Measurements from ENCODE around the gene PCDHA3. TPM values are rescaled to one million over a fixed set of nuclear protein-coding genes. Genes with fewer than 3 reads are reported as not detected.
"Not testable (repeated sequence)": the region's sequence is repeated elsewhere in the genome, so short reads cannot be mapped to it uniquely, and the experiment has no call there.

PCDHA3 gene
- total RNA-seq, 2 experiments from 2014 or later, result not detected

- not testable (repeated sequence) for H3K27ac Mint-ChIP-seq
These were observed 33.7 kb downstream of the PCDHA3 start for GRCh38 chr5:140834439-140835008.

GRCh38 chr5:140835622-140836510 is 35.0 kb downstream of the PCDHA3 start:
- no peak for DNase-seq
- Mint-ChIP-seq H3K4me1 (no peaks in the 10 kb centered on the region), H3K36me3 (peaks cover 9% of the 10 kb centered on the region), H3K27ac (no peak overlapping the region), H3K27me3 (peaks cover 71% of the 10 kb centered on the region), H3K9me3 (peaks cover 24% of the 10 kb centered on the region), H3K4me3 (no peak overlapping the region)

More at GRCh38 chr5:140834439-140835008, 33.7 kb downstream of the PCDHA3 start:
- Mint-ChIP-seq H3K27me3 (peaks cover 66% of the 10 kb centered on the region), H3K9me3 (peaks cover 17% of the 10 kb centered on the region)
- DNase-seq, H3K4me1 Mint-ChIP-seq, H3K4me3 Mint-ChIP-seq, H3K36me3 Mint-ChIP-seq: not testable (repeated sequence)

- Mint-ChIP-seq H3K27me3 (peaks cover 56% of the 10 kb centered on the region), H3K4me1 (no peaks in the 10 kb centered on the region), H3K36me3 (peaks cover 5% of the 10 kb centered on the region), H3K9me3 (peaks cover 17% of the 10 kb centered on the region), H3K4me3 (no peak within 1 kb of the TSS), H3K27ac (no peak within 1 kb of the TSS)
- no peak for DNase-seq
These were observed 40.4 kb downstream of the PCDHA3 start, which contains the start of gene PCDHA8 for GRCh38 chr5:140840978-140841962. PCDHA8 (plus strand) TSS chr5:140841187; CDS start chr5:140841322, 135 bp downstream.

GRCh38 chr5:140842798-140843733 is 42.2 kb downstream of the PCDHA3 start:
- Mint-ChIP-seq H3K36me3 (peaks cover 8% of the 10 kb centered on the region), H3K27ac (no peak overlapping the region), H3K4me1 (no peaks in the 10 kb centered on the region), H3K4me3 (no peak overlapping the region), H3K9me3 (peaks cover 24% of the 10 kb centered on the region), H3K27me3 (peaks cover 66% of the 10 kb centered on the region)
- DNase-seq, result no peak

- not testable (repeated sequence) for H3K27ac Mint-ChIP-seq, H3K4me1 Mint-ChIP-seq, H3K36me3 Mint-ChIP-seq, DNase-seq, H3K4me3 Mint-ChIP-seq
- Mint-ChIP-seq H3K9me3 (peaks cover 17% of the 10 kb centered on the region), H3K27me3 (peaks cover 46% of the 10 kb centered on the region)
These were observed 47.6 kb downstream of the PCDHA3 start, which contains the start of gene PCDHA9 for GRCh38 chr5:140848139-140849102. PCDHA9 (plus strand) TSS chr5:140848382; CDS start chr5:140848496, 114 bp downstream.

GRCh38 chr5:140849831-140850634 is 49.2 kb downstream of the PCDHA3 start:
- H3K27ac Mint-ChIP-seq, H3K4me3 Mint-ChIP-seq, H3K4me1 Mint-ChIP-seq, H3K36me3 Mint-ChIP-seq, DNase-seq: not testable (repeated sequence)
- Mint-ChIP-seq H3K27me3 (peaks cover 47% of the 10 kb centered on the region), H3K9me3 (peaks cover 15% of the 10 kb centered on the region)

Other genes starting within 250 kb of the PCDHA3 start
- gene SRA1, start 243.6 kb upstream of the PCDHA3 start, total RNA-seq, result 10 to 100 TPM; 54.6 to 60.6 TPM
- gene APBB3, start 236.5 kb upstream of the PCDHA3 start, total RNA-seq, result 10 to 100 TPM; 17.5 to 17.8 TPM
- gene SLC35A4, start 236.2 kb upstream of the PCDHA3 start, total RNA-seq, result 100 to 1,000 TPM in 1 of 2 experiments, 10 to 100 TPM in 1; 97.4 to 100 TPM
- gene CD14, start 167.9 kb upstream of the PCDHA3 start, total RNA-seq, result under 1 TPM; 0.42 to 0.58 TPM
- gene TMCO6, start 161.6 kb upstream of the PCDHA3 start, total RNA-seq, result 10 to 100 TPM; 34.4 to 37.4 TPM
- 10 to 100 TPM; 64.2 to 69.4 TPM for gene NDUFA2, start 153.4 kb upstream of the PCDHA3 start, total RNA-seq
- 10 to 100 TPM; 94.3 to 95.3 TPM for gene IK, start 153.2 kb upstream of the PCDHA3 start, total RNA-seq
- 10 to 100 TPM; 37.5 to 38.9 TPM for gene WDR55, start 136.2 kb upstream of the PCDHA3 start, total RNA-seq
- gene DND1, start 127.5 kb upstream of the PCDHA3 start, total RNA-seq, result 1 to 10 TPM; 2.7 to 3.7 TPM
- 100 to 1,000 TPM in 1 of 2 experiments, 10 to 100 TPM in 1; 95.2 to 104 TPM for gene HARS1, start 109.7 kb upstream of the PCDHA3 start, total RNA-seq
- gene HARS2, start 109.6 kb upstream of the PCDHA3 start, total RNA-seq, result 10 to 100 TPM; 23.6 to 24.0 TPM
- gene ZMAT2, start 100.6 kb upstream of the PCDHA3 start, total RNA-seq, result 10 to 100 TPM; 64.8 to 67.2 TPM
- not detected for gene PCDHA1, start 14.9 kb upstream of the PCDHA3 start, total RNA-seq
- gene PCDHA2, start 6.2 kb upstream of the PCDHA3 start, total RNA-seq, result not detected
- gene PCDHA4, start 6.0 kb downstream of the PCDHA3 start, total RNA-seq, result not detected
- not detected for gene PCDHA5, start 20.6 kb downstream of the PCDHA3 start, total RNA-seq
- gene PCDHA6, start 26.9 kb downstream of the PCDHA3 start, total RNA-seq, result not detected
- not detected for gene PCDHA7, start 33.2 kb downstream of the PCDHA3 start, total RNA-seq
- gene PCDHA8, start 40.1 kb downstream of the PCDHA3 start, total RNA-seq, result not detected
- not detected for gene PCDHA9, start 47.3 kb downstream of the PCDHA3 start, total RNA-seq
- gene PCDHA10, start 54.8 kb downstream of the PCDHA3 start, total RNA-seq, result not detected
- gene PCDHA11, start 67.9 kb downstream of the PCDHA3 start, total RNA-seq, result not detected
- not detected for gene PCDHA12, start 74.3 kb downstream of the PCDHA3 start, total RNA-seq
- not detected for gene PCDHA13, start 81.1 kb downstream of the PCDHA3 start, total RNA-seq
- gene PCDHAC1, start 125.2 kb downstream of the PCDHA3 start, total RNA-seq, result not detected
- gene PCDHAC2, start 165.4 kb downstream of the PCDHA3 start, total RNA-seq, result not detected

All from activated naive CD8-positive, alpha-beta T cell treated with anti-CD3 and anti-CD28 coated beads for 36 hours (primary cell).